NCI-H187 treated with DMSO at 0.1 percent for 48 hours (cell line): ENCODE data around the gene GRN.
"Not testable (repeated sequence)": the region's sequence is repeated elsewhere in the genome, so short reads cannot be mapped to it uniquely, and the experiment has no call there.

ENCODE experiments used
- DNase-seq: peaks from one replicate; lab custom pipeline; 2025; lab: John Stamatoyannopoulos, UW

GRN gene

DNA sequence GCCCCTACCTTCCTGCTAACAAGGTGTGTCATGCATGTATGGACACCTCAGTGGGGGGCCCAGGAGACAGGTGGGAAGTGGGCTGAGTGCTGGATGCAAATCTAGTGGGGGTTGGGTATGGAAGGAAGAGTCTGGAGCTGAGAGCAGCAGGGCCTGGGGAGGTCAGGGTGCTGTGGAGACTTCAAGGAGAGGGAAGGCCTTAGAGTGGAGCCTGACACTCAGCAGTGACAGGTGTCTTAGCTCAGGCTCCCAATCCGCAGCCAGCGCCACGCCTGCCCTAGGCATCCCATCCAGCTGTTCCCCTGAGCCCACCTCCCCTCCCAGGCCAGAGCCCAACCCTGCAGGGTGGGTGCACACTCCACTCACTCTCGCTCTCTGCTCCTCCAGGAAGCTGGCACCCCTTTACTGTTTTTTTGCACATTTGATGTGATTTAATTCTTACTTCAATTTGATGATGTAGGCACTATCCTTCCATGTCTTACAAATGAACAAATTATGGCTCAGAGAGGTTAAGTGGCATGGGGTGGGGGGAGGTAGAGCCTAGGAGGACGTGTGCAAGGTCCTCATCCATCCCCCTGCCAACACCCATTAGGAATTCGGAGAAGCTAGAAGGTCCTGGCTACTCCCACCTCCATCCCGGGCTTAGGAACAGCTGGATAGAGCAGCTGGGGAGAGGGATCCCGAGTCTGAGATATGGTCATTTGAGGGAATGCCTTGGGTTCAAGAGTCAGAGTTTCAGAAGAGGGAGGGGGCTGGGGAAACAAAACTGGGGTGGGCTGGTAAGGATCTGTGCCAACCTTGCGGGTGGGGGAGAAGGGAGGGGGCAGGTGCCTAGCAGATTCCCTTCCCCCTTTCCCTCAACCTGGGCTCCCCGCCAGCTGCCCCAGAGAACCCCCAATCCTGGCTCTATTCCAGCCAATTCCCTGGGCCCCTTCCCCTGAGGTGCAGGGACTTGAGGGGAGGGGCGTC, 16.5 kb downstream of the GRN start:
- DNase-seq = no peak

DNA sequence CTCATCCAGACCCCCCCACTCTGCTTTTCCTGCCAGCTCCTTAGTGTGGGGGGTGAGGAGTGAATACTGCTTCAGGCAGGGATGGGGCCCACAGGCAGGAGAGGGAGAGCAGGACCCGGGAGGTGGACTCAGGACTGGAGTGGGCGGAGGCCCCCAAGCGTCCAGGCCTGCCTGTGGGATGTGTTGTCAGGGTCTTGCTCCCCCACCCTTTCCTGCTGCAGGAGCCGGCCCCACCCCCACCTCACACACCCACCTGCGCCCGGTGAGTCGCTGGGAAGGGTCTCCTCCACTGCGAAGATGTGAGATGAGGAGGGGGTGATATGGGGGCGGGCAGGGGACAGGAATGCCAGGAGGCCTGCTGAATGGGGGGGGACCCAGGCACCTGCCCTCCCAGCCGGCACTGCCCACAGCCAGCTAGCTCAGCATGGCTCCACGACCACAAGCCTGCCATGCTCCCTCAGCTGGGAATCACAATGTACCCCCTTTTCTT, 17.4 kb downstream of the GRN start:
- DNase-seq = no peak

DNA sequence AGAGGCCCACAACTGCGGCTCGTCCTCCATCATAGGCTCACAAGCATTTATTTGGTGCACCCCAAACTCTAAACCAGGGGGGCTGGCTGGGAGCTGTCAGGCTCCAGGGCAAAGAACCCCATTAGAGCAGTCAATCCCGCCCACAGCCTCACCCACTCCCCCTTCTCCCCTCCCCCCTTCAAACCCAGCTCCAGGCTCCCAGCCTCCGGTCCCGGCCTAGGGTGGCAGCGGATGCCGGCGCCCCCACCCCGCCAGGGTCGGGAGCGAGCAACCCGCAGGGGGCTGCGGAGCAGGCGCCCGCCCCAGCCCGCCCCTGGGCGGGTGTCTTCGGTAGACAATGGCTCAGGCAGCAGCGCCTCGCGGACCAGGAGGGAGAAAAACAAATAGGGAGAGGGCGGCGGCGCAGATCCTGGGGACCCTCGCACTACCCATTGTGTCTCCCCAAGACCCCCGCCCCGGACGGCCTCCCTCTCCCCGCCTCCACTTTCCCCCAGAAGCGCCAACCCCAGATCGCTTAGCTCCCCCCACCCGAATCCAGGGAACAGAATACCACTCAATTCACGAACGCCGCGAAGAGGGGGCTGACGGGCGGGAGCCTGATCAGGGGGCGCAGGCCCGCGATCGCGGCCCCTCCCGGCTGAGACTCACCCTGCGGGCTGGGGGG, 18.0 kb downstream of the GRN start:
- DNase-seq = no peak

DNA sequence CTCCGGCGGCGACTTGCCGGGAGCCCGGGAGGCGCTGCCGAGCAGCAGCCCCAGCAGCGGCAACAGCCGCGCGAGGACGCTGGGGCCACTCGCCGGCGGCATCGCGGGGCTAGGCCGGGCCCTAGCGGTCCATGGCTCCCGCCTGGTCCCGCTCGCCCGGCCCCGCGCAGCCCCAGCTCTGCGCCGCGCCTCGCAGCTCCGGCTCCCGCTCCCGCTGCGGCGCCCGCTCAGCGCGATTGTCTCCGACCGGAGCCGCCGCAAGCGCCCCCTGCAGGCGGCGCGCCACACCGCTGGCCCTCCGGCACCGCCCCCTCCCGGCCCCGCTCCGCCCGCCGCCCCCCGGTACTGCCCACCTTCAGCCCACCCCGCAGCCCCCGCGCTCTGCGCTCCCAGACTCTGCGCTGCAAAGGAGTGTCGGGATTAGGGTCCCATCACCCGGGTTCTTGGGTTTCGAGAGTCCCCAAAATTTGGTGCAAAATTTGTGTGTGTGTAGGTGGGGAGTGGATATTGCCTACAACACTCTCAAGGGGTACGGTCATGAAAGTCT, 18.6 kb downstream of the GRN start, which contains the start of gene FAM171A2:
Gene FAM171A2 (minus strand): TSS at position 241 of the 547 bp plus-strand sequence. CDS start 139 bp downstream, at position 102.
- DNase-seq = no peak

DNA sequence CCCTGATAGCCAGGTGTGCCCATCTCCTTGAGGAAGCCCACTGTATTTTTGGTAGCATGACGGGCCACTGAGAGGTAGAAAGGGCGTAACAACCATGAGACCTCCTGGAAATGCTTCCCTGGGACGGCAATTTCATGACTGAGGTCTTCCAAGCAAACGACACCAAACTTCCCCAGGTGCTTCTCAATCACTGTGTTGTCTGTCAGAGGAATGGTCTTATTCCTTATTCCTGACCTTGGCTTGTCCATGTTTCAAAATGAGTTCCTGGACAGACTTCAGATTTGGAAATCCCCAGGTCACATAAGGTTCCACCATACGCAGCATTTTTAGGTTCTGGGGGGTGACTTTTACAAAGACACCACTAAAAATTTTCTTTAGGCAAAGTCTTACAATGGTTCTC, 19.9 kb downstream of the GRN start:
- not testable (repeated sequence) for DNase-seq

DNA sequence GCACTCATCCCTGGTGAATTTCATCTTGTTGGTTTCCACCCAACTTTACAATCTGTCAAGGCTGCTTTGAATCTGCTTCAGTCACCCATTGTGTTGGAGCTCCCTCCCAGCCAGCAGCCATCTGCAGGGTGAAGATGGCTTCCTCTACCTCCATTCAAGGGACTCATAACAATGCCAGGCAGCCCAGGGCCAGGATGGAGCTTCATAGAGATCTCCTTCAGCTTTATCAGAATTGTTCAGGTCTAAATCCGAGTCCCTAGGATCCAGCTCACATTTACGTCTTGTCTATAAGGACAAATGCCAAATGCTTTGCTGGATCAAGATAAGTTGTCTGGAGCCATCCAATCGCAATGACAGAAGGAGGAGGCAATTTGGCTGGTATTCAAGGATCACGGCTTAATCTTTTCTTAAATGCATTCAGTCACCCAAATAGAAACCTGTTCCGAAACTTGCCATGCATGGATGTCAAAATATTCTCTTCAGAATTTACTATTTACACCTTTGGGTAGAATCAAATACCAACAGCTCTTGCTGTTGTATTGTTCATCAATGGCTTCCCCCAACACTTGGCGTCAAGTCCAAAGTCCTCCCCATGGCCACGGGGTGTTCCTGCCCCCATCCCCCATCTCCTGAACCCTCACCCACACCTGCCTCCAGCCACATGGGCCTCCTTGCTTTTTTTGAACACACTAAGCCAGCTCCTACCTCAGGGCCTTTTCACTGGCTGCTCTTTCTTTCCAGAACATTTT, 22.3 kb downstream of the GRN start:
- DNase-seq = no peak

DNA sequence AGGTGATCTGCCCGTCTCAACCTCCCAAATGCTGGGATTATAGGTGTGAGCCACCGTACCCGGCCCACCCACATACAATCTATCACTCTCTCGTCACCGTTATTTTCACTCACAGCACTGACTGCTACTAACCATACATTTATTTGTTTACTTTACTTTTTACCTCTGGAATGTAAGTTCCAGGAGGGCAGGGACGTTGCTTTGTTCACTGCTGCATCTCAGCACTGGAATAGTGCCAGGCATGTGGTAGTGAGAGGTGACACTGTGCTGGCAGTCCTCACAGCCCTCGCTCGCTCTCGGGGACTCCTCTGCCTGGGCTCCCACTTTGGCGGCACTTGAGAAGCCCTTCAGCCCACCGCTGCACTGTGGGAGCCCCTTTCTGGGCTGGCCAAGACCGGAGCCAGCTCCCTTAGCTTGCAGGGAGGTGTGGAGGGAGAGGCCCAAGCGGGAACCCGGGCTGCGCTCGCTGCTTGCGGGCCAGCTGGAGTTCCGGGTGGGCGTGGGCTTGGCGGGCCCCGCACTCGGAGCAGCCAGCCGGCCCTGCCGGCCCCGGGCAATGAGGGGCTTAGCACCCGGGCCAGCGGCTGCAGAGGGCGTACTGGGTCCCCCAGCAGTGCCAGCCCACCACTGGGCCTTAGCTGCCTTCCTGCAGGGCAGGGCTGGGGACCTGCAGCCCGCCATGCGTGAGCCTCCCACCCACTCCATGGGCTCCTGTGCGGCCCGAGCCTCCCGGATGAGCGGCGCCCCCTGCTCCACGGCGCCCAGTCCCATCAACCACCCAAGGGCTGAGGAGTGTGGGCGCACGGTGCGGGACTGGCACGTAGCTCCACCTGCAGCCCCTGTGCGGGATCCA, 23.5 kb downstream of the GRN start:
- DNase-seq = not testable (repeated sequence)

DNA sequence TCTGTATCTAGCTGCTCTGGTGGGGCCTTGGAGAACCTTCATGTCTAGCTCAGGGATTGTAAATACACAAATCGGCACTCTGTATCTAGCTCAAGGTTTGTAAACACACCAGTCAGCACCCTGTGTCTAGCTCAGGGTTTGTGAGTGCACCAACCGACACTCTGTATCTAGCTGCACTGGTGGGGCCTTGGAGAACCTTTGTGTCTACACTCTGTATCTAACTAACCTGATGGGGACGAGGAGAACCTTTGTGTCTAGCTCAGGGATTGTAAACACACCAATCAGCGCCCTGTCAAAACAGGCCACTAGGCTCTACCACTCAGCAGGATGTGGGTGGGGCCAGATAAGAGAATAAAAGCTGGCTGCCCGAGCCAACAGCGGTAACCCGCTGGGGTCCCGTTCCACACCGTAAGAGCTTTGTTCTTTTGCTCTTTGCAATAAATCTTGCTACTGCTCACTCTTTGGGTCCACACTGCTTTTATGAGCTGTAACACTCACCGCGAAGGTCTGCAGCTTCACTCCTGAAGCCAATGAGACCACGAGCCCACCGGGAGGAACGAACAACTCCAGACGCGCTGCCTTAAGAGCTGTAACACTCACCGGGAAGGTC, 24.4 kb downstream of the GRN start:
- not testable (repeated sequence) for DNase-seq

DNA sequence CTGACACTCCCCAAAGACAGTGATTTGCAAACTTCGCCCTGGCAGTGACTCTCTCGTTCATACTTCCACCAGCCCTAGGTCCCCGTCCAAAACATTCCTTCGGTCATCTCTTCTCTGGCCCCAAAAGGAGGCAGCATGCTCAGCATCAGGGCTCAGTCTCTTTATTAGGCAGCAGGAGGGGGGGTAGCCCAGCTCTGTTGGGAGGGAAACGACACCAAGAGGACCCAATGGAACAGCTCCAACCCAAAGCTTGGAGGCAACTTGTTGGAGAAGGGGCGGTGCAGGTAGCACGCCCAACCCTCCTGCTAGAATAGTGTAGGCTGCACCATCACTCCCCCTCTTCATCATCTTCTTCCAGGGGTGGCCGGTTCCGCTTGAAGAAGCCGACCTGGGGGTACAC, 26.9 kb downstream of the GRN start:
- DNase-seq = no peak

DNA sequence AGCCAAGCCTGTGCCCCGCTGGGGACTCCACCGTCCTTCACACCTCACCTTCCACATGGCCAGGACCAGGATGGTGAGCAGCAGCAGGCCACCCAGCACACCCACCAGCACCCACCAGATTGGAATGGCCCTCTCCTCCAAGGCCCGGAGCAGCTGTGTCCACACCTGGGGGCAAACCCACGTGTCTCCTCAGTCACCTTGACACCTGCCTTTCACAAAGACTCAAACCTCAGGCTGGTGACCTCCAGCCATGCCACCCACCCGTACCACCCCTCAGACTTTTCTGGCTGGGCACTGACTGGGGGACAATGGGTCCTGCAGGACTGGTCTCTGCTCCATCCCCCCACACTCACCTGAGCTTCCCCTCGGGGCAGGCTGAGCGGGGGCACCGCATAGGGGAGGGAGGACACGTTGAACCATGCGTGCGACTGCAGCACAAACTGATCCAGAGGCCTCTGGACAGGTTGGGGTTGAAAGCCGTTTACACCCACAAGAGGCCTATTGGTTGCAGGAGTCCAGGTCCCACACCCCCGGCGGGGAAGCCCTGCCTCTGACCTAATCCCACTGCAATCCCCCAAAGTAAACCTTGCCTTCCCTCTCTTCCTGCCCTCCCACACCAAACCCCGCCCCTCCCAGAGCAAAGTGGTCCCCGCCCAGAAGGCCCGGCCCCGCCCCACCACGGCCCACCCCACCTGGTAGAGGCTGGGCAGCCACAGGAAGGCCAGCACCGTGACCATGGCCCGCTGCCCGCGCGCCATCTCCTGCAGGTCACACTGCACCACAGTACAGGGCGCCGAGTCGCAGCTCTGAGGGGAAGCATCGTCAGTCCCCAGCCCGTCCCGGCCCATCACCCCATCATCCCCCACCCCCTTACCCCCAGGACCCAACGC, 29.4 kb downstream of the GRN start:
- no peak for DNase-seq

DNA sequence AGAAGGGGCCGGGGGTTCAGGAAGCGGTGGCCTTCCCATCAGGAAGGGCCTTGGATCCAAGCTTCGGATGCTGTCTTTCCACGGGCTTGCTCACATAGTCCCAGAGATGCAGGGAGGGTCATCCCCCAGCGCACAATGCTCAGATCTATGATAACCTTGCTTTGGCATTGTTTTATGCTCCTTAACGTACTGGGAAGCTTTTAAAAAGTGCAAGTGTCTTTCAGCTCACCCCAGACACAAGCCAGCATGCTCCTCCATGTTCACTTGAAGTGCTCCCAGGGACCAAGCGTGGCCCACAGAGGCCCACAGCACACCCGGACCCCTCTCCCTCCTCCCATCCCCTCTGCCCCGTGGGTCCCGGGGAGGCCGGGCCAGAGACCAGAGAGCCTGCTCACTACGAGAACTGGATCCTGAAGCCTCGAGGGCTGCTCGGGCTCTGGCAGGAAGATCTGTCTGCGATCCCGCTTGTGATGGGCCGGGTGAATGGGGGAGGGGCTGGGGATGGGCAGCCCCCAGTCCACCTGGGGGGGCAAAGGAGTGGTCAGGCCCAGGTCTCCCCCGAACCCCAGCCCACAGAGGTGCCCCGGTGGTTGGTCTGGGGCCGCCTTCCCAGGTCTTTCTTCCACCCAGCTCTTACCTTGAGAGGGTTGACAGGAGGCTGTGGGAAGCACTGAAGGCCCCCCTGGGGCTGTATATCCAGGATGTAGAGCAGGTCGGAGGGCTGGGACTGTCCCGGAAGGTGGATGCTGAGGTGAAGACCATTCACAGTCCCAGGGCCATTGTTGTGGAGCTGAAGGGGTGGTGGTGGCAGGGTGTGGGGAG, 30.3 kb downstream of the GRN start:
- no peak for DNase-seq

DNA sequence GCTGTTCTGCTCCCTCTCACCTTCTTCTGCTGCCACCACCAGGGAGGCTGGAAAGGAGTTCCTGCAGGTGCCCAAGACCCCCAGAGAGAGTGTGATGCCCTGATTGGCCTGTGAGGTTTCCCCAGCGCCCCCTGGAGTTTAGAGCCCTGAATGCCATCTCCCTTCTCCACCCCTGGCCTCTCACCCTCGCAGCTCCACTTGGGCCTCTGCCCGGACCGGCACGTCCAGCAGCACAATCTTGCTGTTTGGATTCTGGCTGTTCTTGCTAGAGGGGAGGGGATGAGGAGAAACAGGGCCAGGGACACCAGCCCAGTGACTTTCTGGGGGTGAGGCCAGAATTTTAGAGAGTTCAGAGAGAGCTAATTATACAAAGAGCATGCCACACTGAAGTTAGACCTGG, 31.0 kb downstream of the GRN start:
- DNase-seq = no peak

DNA sequence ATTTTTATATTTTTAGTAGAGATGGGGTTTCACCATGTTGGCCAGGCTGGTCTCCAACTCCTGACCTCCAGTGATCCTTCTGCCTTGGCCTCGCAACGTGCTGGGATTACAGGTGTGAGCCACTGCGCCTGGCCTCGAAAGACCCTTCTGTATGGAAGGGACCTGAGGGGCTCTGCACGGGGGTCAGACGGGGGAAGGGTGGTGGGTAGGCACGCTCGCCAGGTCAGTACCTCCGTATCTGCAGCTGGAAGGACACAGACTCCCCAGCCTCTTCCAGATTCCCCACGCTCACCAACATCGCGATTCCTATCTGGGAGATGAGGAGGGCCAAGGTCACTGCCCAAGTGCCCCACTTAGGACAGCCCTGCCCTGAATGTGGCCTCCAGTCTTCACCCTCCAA, 31.7 kb downstream of the GRN start:
- no peak for DNase-seq

DNA sequence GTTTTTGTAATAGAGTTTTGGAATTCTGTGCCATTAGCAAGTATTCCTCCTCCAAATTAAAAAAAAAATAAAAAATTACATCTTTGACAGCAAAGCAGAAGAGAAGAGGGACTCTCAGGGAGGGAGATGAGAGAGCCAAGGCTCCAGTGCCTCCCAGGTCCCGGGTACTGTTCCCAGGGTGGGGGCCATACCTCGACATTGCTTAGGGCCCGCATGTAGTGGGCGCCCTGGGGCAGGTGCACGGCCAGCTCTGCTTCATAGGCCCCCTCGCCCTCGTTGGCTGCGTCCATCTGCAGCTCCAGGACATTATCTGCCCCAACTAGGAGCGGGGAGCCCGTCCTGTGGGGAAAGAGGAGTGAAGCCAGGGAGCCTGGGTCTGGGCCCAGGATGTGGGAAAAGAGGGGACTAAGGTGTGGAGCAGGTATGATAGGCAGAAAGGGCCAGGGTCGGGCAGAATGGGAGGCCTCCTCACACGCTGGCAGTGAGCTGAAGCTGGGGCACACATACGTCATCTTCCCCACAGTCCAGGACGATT, 33.1 kb downstream of the GRN start:
- DNase-seq = no peak

DNA sequence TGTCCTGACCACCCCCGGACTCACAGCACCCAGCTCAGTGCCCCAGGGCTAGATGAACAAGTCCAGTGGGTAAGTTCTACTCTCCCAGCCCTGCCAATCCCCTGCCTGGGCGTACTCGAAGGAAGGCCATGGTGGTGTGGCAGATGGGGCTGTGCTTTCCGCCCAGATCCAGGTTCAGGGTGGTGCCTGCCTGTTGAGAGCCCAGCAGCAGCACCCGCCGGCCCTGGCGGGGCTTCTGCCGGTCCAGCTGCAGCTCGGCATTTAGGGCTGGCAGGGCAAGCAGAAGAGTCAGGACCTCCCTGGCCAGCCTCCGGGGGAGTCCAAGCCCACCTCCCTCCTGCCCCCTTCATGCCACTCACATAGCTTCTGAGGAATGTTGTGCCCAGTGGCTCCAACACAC, 34.8 kb downstream of the GRN start:
- no peak for DNase-seq

DNA sequence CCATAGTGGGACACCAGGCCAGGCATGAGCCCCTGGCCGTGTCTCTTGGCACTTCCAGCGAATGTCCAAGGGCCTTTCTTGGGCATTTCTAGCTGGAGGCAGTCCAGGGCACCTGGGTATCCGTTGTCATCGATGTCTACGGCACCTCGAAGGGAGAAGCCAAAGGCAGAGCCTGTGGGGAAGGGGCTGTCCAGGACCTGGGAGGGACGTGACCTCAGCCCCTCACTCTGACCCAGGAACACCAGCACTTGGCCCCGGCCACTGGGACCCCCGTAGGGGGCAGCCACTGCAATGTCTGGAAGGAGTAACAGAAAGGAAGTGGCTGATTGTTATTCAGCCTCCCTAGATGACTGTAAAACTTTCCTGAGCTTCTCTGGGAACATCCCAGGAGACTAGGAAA, 35.7 kb downstream of the GRN start:
- no peak for DNase-seq

DNA sequence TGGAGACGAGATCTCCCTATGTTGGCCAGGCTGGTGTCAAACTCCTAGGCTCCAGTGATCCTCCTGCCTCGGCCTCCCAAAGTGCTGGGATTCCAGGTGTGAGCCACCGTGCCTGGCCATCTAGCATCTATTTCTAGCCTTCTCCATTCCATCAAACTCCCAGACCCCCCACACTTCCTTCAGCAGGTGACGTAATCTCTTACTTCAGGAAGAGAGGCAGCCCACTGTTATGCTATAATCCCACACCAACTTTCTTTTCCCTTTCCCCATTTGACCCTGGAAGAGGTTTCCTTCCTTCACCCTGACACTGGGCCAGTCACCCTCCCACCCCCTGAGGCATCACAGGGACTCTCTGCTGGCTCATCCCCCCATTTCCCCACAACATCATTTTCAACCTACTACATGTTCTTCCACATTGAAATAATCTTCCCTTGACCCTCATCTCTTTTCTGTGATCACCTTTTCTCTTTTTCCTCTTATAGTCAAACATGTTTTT, 36.8 kb downstream of the GRN start:
- no peak for DNase-seq

DNA sequence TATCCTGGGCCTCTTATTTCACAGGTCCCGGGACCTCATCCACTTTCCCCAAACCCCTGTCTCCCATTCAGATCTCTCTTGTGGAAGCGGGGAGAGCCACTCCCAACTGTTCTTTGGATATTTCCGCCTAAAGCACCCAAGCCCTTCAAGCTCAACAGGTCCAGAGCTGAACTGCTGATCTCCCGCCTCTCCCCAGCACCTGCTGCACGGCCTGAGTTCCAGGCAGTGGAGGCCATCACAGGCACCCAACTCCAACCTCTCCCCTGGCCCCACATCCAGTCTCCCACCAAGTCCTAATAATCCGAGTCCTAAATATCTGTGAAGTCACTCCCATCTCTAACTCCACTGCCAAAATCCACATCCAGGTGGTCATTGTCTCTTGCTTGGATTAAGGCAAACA, 37.8 kb downstream of the GRN start:
- no peak for DNase-seq
